Ovary (tissue), 3 donors: ENCODE data around the gene TPK1.

ENCODE experiments used
- CTCF ChIP-seq, 3 donors: fragments of 450-650 bp in 2 of 3; fragments of 200-600 bp in 1 of 3; IDR thresholded peaks; one replicate each; pipeline versions ENCODE4 v1.5.1 to v1.8.0; 2016 to 2022; ENCODE audit warnings: antibody characterized with exemption in 3 of 3, mild to moderate bottlenecking in 1 of 3
- EP300 ChIP-seq: sonication (generic); formaldehyde crosslinking; IDR thresholded peaks from one replicate; pipeline ENCODE4 v1.6.1; 2017; ENCODE audit warnings: antibody characterized with exemption
- POLR2A ChIP-seq: fragments of 450-650 bp; IDR thresholded peaks from one replicate; pipeline ENCODE4 v1.6.1; 2017; ENCODE audit warnings: antibody characterized with exemption, mild to moderate bottlenecking, moderate library complexity
- donor health status: DM: no; HTN: no; CAD: no.

GRCh38 chr7:144510621-144511020 is 325.2 kb downstream of the TPK1 start:
- no peak for TF ChIP-seq CTCF (IDR thresholded peaks at IDR 0.05)
- no peak for TF ChIP-seq POLR2A
- TF ChIP-seq EP300 = no peak
